Epithelial cell of esophagus (primary cell): ENCODE results near the gene SOD2.
"Not testable (repeated sequence)": the region's sequence is repeated elsewhere in the genome, so short reads cannot be mapped to it uniquely, and the experiment has no call there.

Source experiments
- DNase-seq: peaks from one replicate; pipeline ENCODE4 v3.0.0; 2010; ENCODE audit warnings: low read depth
- H3K4me3 ChIP-seq: 2 replicates; pipeline ENCODE4 v1.5.1; 2011; ENCODE audit warnings: mild to moderate bottlenecking, low read length, control low read depth
- CTCF ChIP-seq: IDR thresholded peaks from 2 replicates; pipeline ENCODE4 v1.5.1; 2011; ENCODE audit warnings: low read depth, mild to moderate bottlenecking, low read length, control low read depth, inconsistent platforms; ENCODE audit not compliant: insufficient read depth; ENCODE audit errors: missing control alignments

The SOD2 gene

DNA sequence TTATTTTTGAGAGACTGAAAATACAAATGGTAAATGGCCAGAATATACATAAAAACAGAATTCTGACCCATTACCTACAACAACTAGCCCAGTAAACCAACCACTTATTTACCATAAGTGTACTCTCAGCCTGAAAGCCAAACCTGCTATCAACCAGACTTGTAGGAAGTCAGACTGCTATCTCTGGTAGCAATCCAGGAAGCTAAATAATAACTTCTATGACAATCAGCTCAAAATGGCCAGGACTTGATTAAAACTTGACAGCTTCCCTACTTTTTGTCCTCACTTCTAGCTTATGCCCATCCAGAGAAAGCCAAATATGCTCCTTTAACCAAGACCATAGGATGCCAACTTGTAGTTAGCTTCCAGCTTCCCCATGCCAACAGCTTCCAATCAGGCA lies 29.6 kb upstream of the SOD2 start:
- no peak for DNase-seq
- no peak overlapping the region for H3K4me3 ChIP-seq
- no peak for TF ChIP-seq CTCF

GRCh38 chr6:159721981-159722380 lies 28.9 kb upstream of the SOD2 start:
- DNase-seq, H3K4me3 ChIP-seq: not testable (repeated sequence)

DNA sequence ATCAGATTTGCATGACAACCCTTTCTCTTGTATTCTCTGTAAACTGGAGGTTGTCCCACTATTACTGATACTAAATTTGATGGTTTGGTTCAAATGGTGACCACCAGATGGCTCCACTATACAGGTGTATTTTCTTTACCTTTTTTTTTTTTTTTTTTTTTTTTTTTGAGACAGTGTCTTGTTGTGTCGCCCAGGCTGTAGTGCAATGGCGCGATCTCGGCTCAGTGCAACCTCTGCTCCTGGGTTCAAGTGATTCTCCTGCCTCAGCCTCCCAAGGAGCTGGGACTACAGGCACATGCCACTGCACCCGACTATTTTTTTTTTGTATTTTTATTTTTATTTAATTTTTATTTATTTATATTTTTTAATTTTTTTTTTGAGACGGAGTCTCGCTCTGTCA lies 27.7 kb upstream of the SOD2 start:
- peak; percentile 62 for DNase-seq
- no peak overlapping the region for H3K4me3 ChIP-seq
- peak; percentile 44 for TF ChIP-seq CTCF

- no peak for TF ChIP-seq CTCF
- DNase-seq, result no peak
- no peak overlapping the region for H3K4me3 ChIP-seq
Observed at GRCh38 chr6:159719287-159719686, 26.2 kb upstream of the SOD2 start.

- H3K4me3 ChIP-seq, result no peak overlapping the region
- no peak for DNase-seq
- no peak for TF ChIP-seq CTCF
Observed at GRCh38 chr6:159718634-159719033, 25.6 kb upstream of the SOD2 start.

DNA sequence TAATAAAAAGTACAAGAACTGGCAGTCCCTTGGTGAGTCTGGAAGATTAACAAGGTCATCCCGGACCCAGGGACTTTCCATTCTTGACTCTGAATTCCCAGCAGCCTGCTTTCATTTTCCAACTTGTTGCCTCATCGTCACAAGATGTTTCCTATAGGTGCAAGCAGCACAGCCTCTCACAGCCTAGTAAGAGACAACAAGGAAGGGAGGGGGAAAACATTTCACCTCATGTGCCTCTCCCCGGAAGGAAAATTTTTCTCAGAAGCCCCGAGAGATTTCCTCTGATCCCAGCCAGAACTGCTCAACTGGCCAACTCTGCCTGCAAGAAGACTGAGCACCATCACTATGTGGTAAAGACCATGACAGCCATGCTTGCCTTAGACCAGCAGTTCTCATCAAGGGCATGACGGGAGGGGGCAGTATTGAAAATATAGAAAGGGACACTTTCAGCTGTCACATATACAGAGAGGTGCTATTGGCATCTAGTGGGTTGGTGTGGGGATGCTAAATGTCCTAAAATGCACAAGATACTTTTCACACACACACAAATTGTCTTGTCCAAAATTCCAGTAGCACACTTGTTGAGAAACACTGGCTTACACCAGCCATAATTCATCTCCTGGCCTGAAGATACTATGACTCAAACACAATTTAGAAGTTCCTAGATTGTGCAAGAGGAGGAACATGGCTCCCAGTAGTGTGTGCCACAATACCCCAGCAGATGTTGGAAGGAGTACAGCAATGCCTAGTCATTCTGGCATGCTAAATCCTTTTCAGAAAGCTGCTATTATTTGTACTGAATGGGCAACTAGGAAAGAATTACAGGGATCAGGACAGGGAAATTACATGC lies 23.4 kb upstream of the SOD2 start:
- DNase-seq, result peak; percentile 96
- H3K4me3 ChIP-seq, result no peak overlapping the region
- no peak for TF ChIP-seq CTCF

DNA sequence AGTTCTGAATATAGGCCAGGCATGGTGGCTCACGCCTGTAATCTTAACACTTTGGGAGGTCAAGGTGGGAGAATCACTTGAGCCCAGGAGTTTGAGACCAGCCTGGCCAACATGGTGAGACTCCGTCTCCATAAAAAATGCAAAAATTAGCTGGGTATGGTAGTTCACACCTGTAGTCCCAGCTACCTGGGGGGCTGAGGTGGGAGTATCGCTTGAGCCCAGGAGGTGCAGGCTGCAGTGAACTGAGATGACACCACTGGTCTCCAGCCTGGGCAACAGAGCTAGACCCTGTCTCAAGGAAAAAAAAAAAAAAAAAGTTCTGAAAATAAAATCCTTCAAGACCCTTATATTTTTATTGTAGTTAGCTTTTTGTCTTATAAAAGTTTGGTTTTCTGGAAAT lies 22.6 kb upstream of the SOD2 start:
- no peak overlapping the region for H3K4me3 ChIP-seq
- no peak for TF ChIP-seq CTCF
- DNase-seq, result no peak

DNA sequence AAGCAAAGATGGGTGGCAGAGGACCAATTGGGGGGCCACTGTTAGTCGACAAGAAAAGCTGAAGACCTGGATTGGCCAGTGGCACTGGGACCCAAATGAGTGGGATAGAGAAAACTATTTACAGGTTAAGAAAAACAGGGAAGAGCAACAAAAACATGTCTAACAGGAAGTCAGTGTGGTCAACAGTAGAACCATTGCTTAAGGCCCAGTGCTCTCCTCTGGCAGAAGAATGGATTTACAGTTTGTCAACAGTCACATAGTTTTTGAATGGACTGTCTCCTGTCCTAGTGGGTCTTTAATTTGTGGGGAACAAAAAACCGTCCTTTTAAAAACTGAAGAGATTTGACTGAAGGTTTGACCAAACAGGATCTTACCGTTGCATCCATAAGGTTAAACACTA lies 22.1 kb upstream of the SOD2 start:
- no peak for DNase-seq
- no peak for TF ChIP-seq CTCF

More for the DNA sequence above, 22.1 kb upstream of the SOD2 start:
- no peak overlapping the region for H3K4me3 ChIP-seq
